Measurements from ENCODE around the gene PLPPR4. TPM values are rescaled to one million over a fixed set of nuclear protein-coding genes. Genes with fewer than 3 reads are reported as not detected.

Gene PLPPR4
- total and polyA plus RNA-seq, 2 experiments from 2014 or later: 0.68 to 1.2 TPM

DNA sequence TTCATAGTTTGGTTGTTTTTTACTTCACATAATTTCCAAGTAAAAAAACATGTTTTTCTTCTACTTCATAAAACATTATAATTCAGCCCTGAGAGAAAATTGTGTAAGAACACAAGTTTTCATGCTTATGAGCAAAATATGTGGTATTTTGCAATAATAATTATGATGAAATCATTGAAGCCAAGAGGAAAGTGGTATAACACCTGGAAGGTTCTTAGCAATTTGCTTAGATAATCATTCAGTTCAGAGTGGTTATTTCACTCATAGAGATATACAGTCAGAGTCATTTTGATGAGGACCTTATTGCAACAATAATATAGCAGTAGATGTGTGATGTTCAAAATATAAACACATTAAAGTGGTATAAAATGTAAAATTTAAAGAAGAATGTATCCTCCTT lies 94.5 kb downstream of the PLPPR4 start:
- no peak overlapping the region for H3K4me3 ChIP-seq
- H4K20me1 ChIP-seq (ENCODE audit: insufficient read depth, poor library complexity, severe bottlenecking): no peaks in the 10 kb centered on the region
- H3K79me2 ChIP-seq: no peaks in the 10 kb centered on the region
- H3K9me3 ChIP-seq (ENCODE audit: low read depth): no peaks in the 10 kb centered on the region
- TF ChIP-seq EZH2 (IDR thresholded peaks at IDR 0.05; ENCODE audit: borderline replicate concordance) (no peak), EZH2phosphoT487 (IDR thresholded peaks at IDR 0.05; ENCODE audit: low read depth, severe bottlenecking, unreplicated experiment) (no peak)
- TF ChIP-seq, protein P1, sequence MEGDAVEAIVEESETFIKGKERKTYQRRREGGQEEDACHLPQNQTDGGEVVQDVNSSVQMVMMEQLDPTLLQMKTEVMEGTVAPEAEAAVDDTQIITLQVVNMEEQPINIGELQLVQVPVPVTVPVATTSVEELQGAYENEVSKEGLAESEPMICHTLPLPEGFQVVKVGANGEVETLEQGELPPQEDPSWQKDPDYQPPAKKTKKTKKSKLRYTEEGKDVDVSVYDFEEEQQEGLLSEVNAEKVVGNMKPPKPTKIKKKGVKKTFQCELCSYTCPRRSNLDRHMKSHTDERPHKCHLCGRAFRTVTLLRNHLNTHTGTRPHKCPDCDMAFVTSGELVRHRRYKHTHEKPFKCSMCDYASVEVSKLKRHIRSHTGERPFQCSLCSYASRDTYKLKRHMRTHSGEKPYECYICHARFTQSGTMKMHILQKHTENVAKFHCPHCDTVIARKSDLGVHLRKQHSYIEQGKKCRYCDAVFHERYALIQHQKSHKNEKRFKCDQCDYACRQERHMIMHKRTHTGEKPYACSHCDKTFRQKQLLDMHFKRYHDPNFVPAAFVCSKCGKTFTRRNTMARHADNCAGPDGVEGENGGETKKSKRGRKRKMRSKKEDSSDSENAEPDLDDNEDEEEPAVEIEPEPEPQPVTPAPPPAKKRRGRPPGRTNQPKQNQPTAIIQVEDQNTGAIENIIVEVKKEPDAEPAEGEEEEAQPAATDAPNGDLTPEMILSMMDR (IDR thresholded peaks at IDR 0.05; ENCODE audit: poor library complexity): no peak
- H3K27me3 ChIP-seq: no peaks in the 10 kb centered on the region
- H3K9me2 ChIP-seq (replicated peaks; ENCODE audit: insufficient read depth): no peaks in the 10 kb centered on the region
- H3K4me1 ChIP-seq (ENCODE audit: insufficient read depth): no peaks in the 10 kb centered on the region
- no peak overlapping the region for H3K4me2 ChIP-seq
- no peaks in the 10 kb centered on the region for H3K36me3 ChIP-seq (replicated peaks; ENCODE audit: insufficient read depth, low read depth)
- H2AFZ ChIP-seq: no peak overlapping the region
- H3K27ac ChIP-seq: no peak overlapping the region
- DNase-seq (ENCODE audit: low spot score): no peak
